ENCODE data around the gene EXOC6B.

- TF ChIP-seq CTCF (IDR thresholded peaks at IDR 0.05): no peak
- TF ChIP-seq POLR2A (IDR thresholded peaks at IDR 0.05): no peak
Measured at GRCh38 chr2:72143441-72144273, 682.2 kb downstream of the EXOC6B start.

Measured in esophagus squamous epithelium (tissue), 4 donors.